Superior temporal gyrus (tissue), 1 donor: ENCODE measurements around the gene TEX53.

Experiments used
- DNase-seq: peaks from one replicate; pipeline ENCODE4 v3.0.0-alpha.2; 2016; ENCODE audit errors: extremely low spot score

TEX53 gene

GRCh38 chr9:114680259-114681001 lies 22.8 kb upstream of the TEX53 start:
- no peak for DNase-seq

GRCh38 chr9:114678795-114679194 lies 21.2 kb upstream of the TEX53 start:
- DNase-seq, result no peak

GRCh38 chr9:114678130-114678529 lies 20.5 kb upstream of the TEX53 start:
- DNase-seq, result no peak

GRCh38 chr9:114677418-114677817 lies 19.8 kb upstream of the TEX53 start:
- DNase-seq, result no peak

GRCh38 chr9:114676901-114677300 lies 19.3 kb upstream of the TEX53 start:
- no peak for DNase-seq

- DNase-seq, result no peak
These were observed 17.4 kb upstream of the TEX53 start for GRCh38 chr9:114674798-114675540.

- DNase-seq, result no peak
These were observed 16.6 kb upstream of the TEX53 start for GRCh38 chr9:114674076-114674797.

- DNase-seq, result no peak
These were observed 14.0 kb upstream of the TEX53 start for GRCh38 chr9:114671605-114672004.

- DNase-seq, result no peak
These were observed 12.4 kb upstream of the TEX53 start for GRCh38 chr9:114669961-114670360.

- DNase-seq, result no peak
These were observed 10.5 kb upstream of the TEX53 start for GRCh38 chr9:114668146-114668545.

- DNase-seq, result no peak
These were observed 9.2 kb upstream of the TEX53 start for GRCh38 chr9:114666851-114667250.

GRCh38 chr9:114666401-114666800 lies 8.8 kb upstream of the TEX53 start:
- DNase-seq, result no peak

GRCh38 chr9:114664181-114664580 lies 6.6 kb upstream of the TEX53 start:
- DNase-seq, result peak; percentile 55

- DNase-seq, result peak; percentile 74
These were observed 4.7 kb upstream of the TEX53 start for GRCh38 chr9:114662081-114662989.

GRCh38 chr9:114656301-114656700 lies 1.3 kb downstream of the TEX53 start:
- DNase-seq, result no peak

- DNase-seq, result no peak
These were observed 1.9 kb downstream of the TEX53 start for GRCh38 chr9:114655689-114656088.

GRCh38 chr9:114653556-114654159 lies 3.9 kb downstream of the TEX53 start:
- DNase-seq, result peak; percentile 92

GRCh38 chr9:114652776-114653555 lies 4.6 kb downstream of the TEX53 start:
- DNase-seq, result no peak

- no peak for DNase-seq
These were observed 13.7 kb downstream of the TEX53 start for GRCh38 chr9:114643896-114644295.

GRCh38 chr9:114643001-114643400 lies 14.6 kb downstream of the TEX53 start:
- no peak for DNase-seq
